ENCODE results near the gene MPZL3.

The MPZL3 gene

GRCh38 chr11:118180300-118180703 lies 71.9 kb downstream of the MPZL3 start:
- no peak for DNase-seq

GRCh38 chr11:118176778-118177134 lies 75.4 kb downstream of the MPZL3 start:
- DNase-seq = no peak

All from NCI-H1092 treated with DMSO at 0.1 percent for 48 hours (cell line).